ENCODE measurements around the gene SBNO2. TPM values are rescaled to one million over a fixed set of nuclear protein-coding genes. Genes with fewer than 3 reads are reported as not detected.

SBNO2 gene
- total RNA-seq, 1 donor from 2014 or later = 18.7 TPM

Other genes starting within 250 kb of the SBNO2 start
- 5.7 TPM for gene ARID3A, start 248.2 kb downstream of the SBNO2 start, total RNA-seq
- gene WDR18, start 189.9 kb downstream of the SBNO2 start, total RNA-seq = 20.4 TPM
- gene GRIN3B, start 173.8 kb downstream of the SBNO2 start, total RNA-seq = not detected
- 122 TPM for gene TMEM259, start 153.1 kb downstream of the SBNO2 start, total RNA-seq
- not detected for gene RNU6-2, start 152.7 kb downstream of the SBNO2 start, total RNA-seq
- gene CNN2, start 147.7 kb downstream of the SBNO2 start, total RNA-seq = 94.0 TPM
- 9.4 TPM for gene ABCA7, start 134.2 kb downstream of the SBNO2 start, total RNA-seq
- gene ARHGAP45, start 107.1 kb downstream of the SBNO2 start, total RNA-seq = 6.0 TPM
- gene POLR2E, start 78.9 kb downstream of the SBNO2 start, total RNA-seq = 148 TPM
- 337 TPM for gene GPX4, start 70.3 kb downstream of the SBNO2 start, total RNA-seq
- 66.2 TPM for gene STK11, start 31.5 kb upstream of the SBNO2 start, total RNA-seq
- gene CBARP, start 63.7 kb upstream of the SBNO2 start, total RNA-seq = 1.2 TPM
- gene ATP5F1D, start 67.5 kb upstream of the SBNO2 start, total RNA-seq = 686 TPM
- gene MIDN, start 74.3 kb upstream of the SBNO2 start, total RNA-seq = 59.7 TPM
- 248 TPM for gene CIRBP, start 95.1 kb upstream of the SBNO2 start, total RNA-seq
- 13.1 TPM for gene FAM174C, start 101.3 kb upstream of the SBNO2 start, total RNA-seq
- gene EFNA2, start 111.6 kb upstream of the SBNO2 start, total RNA-seq = not detected
- 461 TPM for gene NDUFS7, start 209.6 kb upstream of the SBNO2 start, total RNA-seq
- 92.5 TPM for gene GAMT, start 227.3 kb upstream of the SBNO2 start, total RNA-seq
- gene DAZAP1, start 233.3 kb upstream of the SBNO2 start, total RNA-seq = 96.7 TPM